ENCODE results near the gene CTU2.

CTU2 gene

GRCh38 chr16:88697831-88698615, 8.3 kb upstream of the CTU2 start:
- FAIRE-seq: no peak

GRCh38 chr16:88698646-88699045, 7.7 kb upstream of the CTU2 start:
- FAIRE-seq: no peak

GRCh38 chr16:88699180-88699579, 7.1 kb upstream of the CTU2 start:
- no peak for FAIRE-seq

GRCh38 chr16:88700322-88700635, 6.0 kb upstream of the CTU2 start:
- FAIRE-seq: no peak

GRCh38 chr16:88700636-88701482, 5.4 kb upstream of the CTU2 start:
- no peak for FAIRE-seq

GRCh38 chr16:88701581-88702370, 4.5 kb upstream of the CTU2 start:
- FAIRE-seq: no peak

GRCh38 chr16:88702371-88703210, 3.7 kb upstream of the CTU2 start:
- FAIRE-seq: no peak

- no peak for FAIRE-seq
These were observed 2.6 kb upstream of the CTU2 start for GRCh38 chr16:88703486-88704309.

- no peak for FAIRE-seq
These were observed 1.1 kb upstream of the CTU2 start for GRCh38 chr16:88705076-88705684.

- FAIRE-seq: no peak
These were observed 488 bp upstream of the CTU2 start for GRCh38 chr16:88705801-88706228.

GRCh38 chr16:88706965-88707826, 893 bp downstream of the CTU2 start:
- no peak for FAIRE-seq

- no peak for FAIRE-seq
These were observed 4.3 kb downstream of the CTU2 start for GRCh38 chr16:88710556-88710955.

GRCh38 chr16:88711750-88712340, 5.5 kb downstream of the CTU2 start:
- no peak for FAIRE-seq

- no peak for FAIRE-seq
These were observed 6.2 kb downstream of the CTU2 start for GRCh38 chr16:88712362-88712979.

GRCh38 chr16:88713054-88713453, 6.8 kb downstream of the CTU2 start:
- no peak for FAIRE-seq

GRCh38 chr16:88713568-88714419, 7.5 kb downstream of the CTU2 start:
- FAIRE-seq: no peak

GRCh38 chr16:88714420-88715302, 8.4 kb downstream of the CTU2 start:
- FAIRE-seq: no peak

Data from G401.6 (cell line).